ENCODE data around the gene BRINP1. TPM values are rescaled to one million over a fixed set of nuclear protein-coding genes. Genes with fewer than 3 reads are reported as not detected.

BRINP1 gene
- total RNA-seq, 2 experiments from 2014 or later = not detected

GRCh38 chr9:119291554-119291953 is 77.7 kb downstream of the BRINP1 start:
- TF ChIP-seq CTCF (conservative IDR thresholded peaks at IDR 0.05; ENCODE audit: low read length) (no peak), EZH2phosphoT487 (IDR thresholded peaks at IDR 0.05; ENCODE audit: borderline replicate concordance, low read depth, low read length) (no peak)
- Histone ChIP-seq H3K4me2 (ENCODE audit: low read length) (no peak overlapping the region), H3K36me3 (ENCODE audit: insufficient read depth, low read length) (no peaks in the 10 kb centered on the region), H4K20me1 (ENCODE audit: insufficient read depth, low read length) (no peaks in the 10 kb centered on the region), H3K27ac (ENCODE audit: low read depth, low read length, poor library complexity, severe bottlenecking) (no peak overlapping the region), H2AFZ (ENCODE audit: low read length) (no peak overlapping the region), H3K9me3 (ENCODE audit: low read length) (no peaks in the 10 kb centered on the region), H3K4me1 (ENCODE audit: insufficient read depth, low read length, poor library complexity, severe bottlenecking) (no peaks in the 10 kb centered on the region), H3K9me2 (ENCODE audit: insufficient read depth, low read length) (no peaks in the 10 kb centered on the region), H3K4me3 (ENCODE audit: low read depth, low read length, poor library complexity, severe bottlenecking) (no peak overlapping the region), H3K79me2 (ENCODE audit: insufficient read depth, low read depth, low read length) (no peaks in the 10 kb centered on the region)
- POLR2A ChIA-PET = no interaction called here
- intact Hi-C loops (cut with micrococcal nuclease; ENCODE audit: unreplicated experiment) = no loop called here
- no peak for DNase-seq (ENCODE audit: low spot score)
- CTCF ChIA-PET (ENCODE audit: unreplicated experiment) = no interaction called here
- no TSS peak for BruUV-seq (replicated peaks)

- Histone ChIP-seq H2AFZ (ENCODE audit: low read length) (no peak overlapping the region), H3K27ac (ENCODE audit: low read depth, low read length, poor library complexity, severe bottlenecking) (no peak overlapping the region), H3K4me2 (ENCODE audit: low read length) (no peak overlapping the region), H4K20me1 (ENCODE audit: insufficient read depth, low read length) (no peaks in the 10 kb centered on the region), H3K4me3 (ENCODE audit: low read depth, low read length, poor library complexity, severe bottlenecking) (no peak overlapping the region), H3K36me3 (ENCODE audit: insufficient read depth, low read length) (no peaks in the 10 kb centered on the region), H3K9me3 (ENCODE audit: low read length) (no peaks in the 10 kb centered on the region), H3K4me1 (ENCODE audit: insufficient read depth, low read length, poor library complexity, severe bottlenecking) (no peaks in the 10 kb centered on the region), H3K9me2 (ENCODE audit: insufficient read depth, low read length) (no peaks in the 10 kb centered on the region), H3K79me2 (ENCODE audit: insufficient read depth, low read depth, low read length) (no peaks in the 10 kb centered on the region)
- peak; percentile 93 for TF ChIP-seq CTCF (conservative IDR thresholded peaks at IDR 0.05; ENCODE audit: low read length)
- no peak for TF ChIP-seq EZH2phosphoT487 (IDR thresholded peaks at IDR 0.05; ENCODE audit: borderline replicate concordance, low read depth, low read length)
- BruUV-seq (replicated peaks) = no TSS peak
- CTCF ChIA-PET (ENCODE audit: unreplicated experiment) = no interaction called here
- intact Hi-C loops (cut with micrococcal nuclease; ENCODE audit: unreplicated experiment) = loop anchor here (1.0 to 10.0 kb wide), 2 partner anchors 1507 to 1645 kb away; no protein-coding TSS in a partner anchor
- peak; percentile 65 for DNase-seq (ENCODE audit: low spot score)
- POLR2A ChIA-PET = interaction anchor here (0.7 kb wide), 1 partner anchor 561 kb away, joined by 3 read pairs; no protein-coding TSS in a partner anchor
Measured at GRCh38 chr9:119289740-119290433, 79.3 kb downstream of the BRINP1 start.

Data from OCI-LY7 (cell line).